Rectal smooth muscle tissue (tissue), 1 donor: Measurements from ENCODE around the gene ABCC9.

ENCODE experiments used
- H3K27ac ChIP-seq: one replicate; pipeline ENCODE4 v1.7.0; 2013; ENCODE audit warnings: low read depth, low read length, inconsistent platforms
- H3K27me3 ChIP-seq: one replicate; pipeline ENCODE4 v1.7.0; 2013; ENCODE audit warnings: low read length; ENCODE audit not compliant: control insufficient read depth, insufficient read depth
- H3K36me3 ChIP-seq: one replicate; pipeline ENCODE4 v1.7.0; 2013; ENCODE audit warnings: low read length; ENCODE audit not compliant: control insufficient read depth, insufficient read depth
- H3K4me1 ChIP-seq: one replicate; pipeline ENCODE4 v1.7.0; 2013; ENCODE audit warnings: low read length; ENCODE audit not compliant: control insufficient read depth, insufficient read depth
- H3K4me3 ChIP-seq: one replicate; pipeline ENCODE4 v1.7.0; 2013; ENCODE audit warnings: low read length
- H3K9ac ChIP-seq: one replicate; pipeline ENCODE4 v1.7.0; 2013; ENCODE audit warnings: low read length

ABCC9 gene

GRCh38 chr12:21773806-21774205 lies 167.4 kb downstream of the ABCC9 start:
- no peaks in the 10 kb centered on the region for H3K36me3 ChIP-seq
- peaks cover 12% of the 10 kb centered on the region for H3K4me1 ChIP-seq
- no peak overlapping the region for H3K9ac ChIP-seq
- peak overlapping the region; percentile 92 for H3K27ac ChIP-seq
- H3K4me3 ChIP-seq: peak overlapping the region; percentile 49
- no peaks in the 10 kb centered on the region for H3K27me3 ChIP-seq

DNA sequence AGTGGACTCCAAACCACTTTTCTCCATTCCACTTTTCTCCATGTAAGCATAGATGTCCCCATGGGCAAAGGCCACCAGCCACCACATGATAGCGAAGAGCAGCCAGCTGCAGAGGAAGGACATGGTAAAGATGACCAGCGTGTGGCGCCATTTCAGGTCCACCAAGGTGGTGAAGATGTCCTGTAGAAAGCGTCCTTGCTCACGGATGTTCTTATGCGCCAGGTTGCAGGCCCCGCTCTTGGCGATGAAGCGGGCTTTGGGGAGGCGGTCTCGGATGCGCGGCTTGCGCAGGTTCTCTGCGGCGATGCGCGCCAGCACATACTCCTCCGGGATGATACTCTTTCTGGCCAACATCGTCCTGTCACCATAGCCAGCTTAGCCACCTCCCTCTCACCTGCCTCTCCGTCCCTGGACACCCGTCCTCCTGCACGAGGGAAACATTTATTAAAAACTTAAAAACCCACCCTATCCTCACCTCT lies 167.9 kb downstream of the ABCC9 start:
- H3K4me1 ChIP-seq: peaks cover 12% of the 10 kb centered on the region
- no peak overlapping the region for H3K9ac ChIP-seq
- H3K4me3 ChIP-seq: peak overlapping the region; percentile 49
- no peaks in the 10 kb centered on the region for H3K36me3 ChIP-seq
- H3K27me3 ChIP-seq: no peaks in the 10 kb centered on the region
- peak overlapping the region; percentile 92 for H3K27ac ChIP-seq

DNA sequence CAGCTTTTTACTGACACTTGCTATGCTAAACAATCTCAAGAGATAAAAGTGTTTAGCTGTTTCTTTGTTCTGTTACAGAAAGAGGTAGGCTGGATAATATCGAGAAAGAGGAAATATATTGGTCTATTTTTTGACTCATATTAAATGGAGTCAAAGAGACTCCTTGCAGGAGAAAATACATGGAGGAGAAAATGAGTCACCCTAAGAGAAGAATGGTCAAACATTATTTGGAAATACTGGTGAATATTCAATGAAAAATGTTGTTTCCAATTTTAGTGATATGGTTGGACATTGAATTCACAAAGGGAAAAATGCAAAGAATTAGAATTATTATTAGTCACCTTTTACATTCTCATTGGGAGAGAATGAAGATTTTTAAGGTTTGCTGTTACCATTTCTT lies 169.9 kb downstream of the ABCC9 start:
- H3K4me3 ChIP-seq: no peak overlapping the region
- H3K4me1 ChIP-seq: peaks cover 11% of the 10 kb centered on the region
- H3K36me3 ChIP-seq: no peaks in the 10 kb centered on the region
- H3K27ac ChIP-seq: no peak overlapping the region
- no peaks in the 10 kb centered on the region for H3K27me3 ChIP-seq
- no peak overlapping the region for H3K9ac ChIP-seq

GRCh38 chr12:21769307-21769706 lies 171.9 kb downstream of the ABCC9 start:
- no peaks in the 10 kb centered on the region for H3K27me3 ChIP-seq
- H3K4me3 ChIP-seq: no peak overlapping the region
- H3K4me1 ChIP-seq: peaks cover 5% of the 10 kb centered on the region
- no peaks in the 10 kb centered on the region for H3K36me3 ChIP-seq
- H3K27ac ChIP-seq: no peak overlapping the region
- H3K9ac ChIP-seq: no peak overlapping the region

GRCh38 chr12:21766403-21766802 lies 174.8 kb downstream of the ABCC9 start:
- no peak overlapping the region for H3K27ac ChIP-seq
- no peak overlapping the region for H3K9ac ChIP-seq
- no peaks in the 10 kb centered on the region for H3K36me3 ChIP-seq
- H3K4me1 ChIP-seq: peaks cover 4% of the 10 kb centered on the region
- no peak overlapping the region for H3K4me3 ChIP-seq
- H3K27me3 ChIP-seq: no peaks in the 10 kb centered on the region

DNA sequence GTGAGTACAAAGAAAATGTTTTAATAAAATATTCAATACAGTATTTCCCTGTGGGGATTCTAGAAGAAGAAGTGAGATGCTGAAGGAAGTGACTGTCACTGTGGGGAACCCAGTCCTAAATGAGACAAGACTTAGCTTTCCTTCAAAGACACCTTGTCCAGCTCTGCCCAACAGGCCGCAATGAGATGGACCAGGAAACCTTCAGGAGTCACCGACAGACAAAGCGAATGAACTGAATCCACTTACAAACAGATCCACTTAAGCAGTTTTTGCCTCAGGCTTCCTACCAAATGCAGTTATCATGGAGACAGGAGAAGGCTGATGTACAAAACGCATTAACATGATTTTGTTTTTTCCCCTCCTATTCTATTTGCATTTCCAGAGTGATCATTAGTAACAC lies 176.3 kb downstream of the ABCC9 start:
- Histone ChIP-seq H3K36me3 (no peaks in the 10 kb centered on the region), H3K9ac (no peak overlapping the region), H3K27me3 (no peaks in the 10 kb centered on the region), H3K27ac (no peak overlapping the region), H3K4me1 (no peaks in the 10 kb centered on the region), H3K4me3 (no peak overlapping the region)

- no peak overlapping the region for H3K27ac ChIP-seq
- no peaks in the 10 kb centered on the region for H3K36me3 ChIP-seq
- no peaks in the 10 kb centered on the region for H3K27me3 ChIP-seq
- H3K9ac ChIP-seq: no peak overlapping the region
- H3K4me3 ChIP-seq: no peak overlapping the region
- no peaks in the 10 kb centered on the region for H3K4me1 ChIP-seq
Observed at GRCh38 chr12:21764065-21764464, 177.2 kb downstream of the ABCC9 start.

DNA sequence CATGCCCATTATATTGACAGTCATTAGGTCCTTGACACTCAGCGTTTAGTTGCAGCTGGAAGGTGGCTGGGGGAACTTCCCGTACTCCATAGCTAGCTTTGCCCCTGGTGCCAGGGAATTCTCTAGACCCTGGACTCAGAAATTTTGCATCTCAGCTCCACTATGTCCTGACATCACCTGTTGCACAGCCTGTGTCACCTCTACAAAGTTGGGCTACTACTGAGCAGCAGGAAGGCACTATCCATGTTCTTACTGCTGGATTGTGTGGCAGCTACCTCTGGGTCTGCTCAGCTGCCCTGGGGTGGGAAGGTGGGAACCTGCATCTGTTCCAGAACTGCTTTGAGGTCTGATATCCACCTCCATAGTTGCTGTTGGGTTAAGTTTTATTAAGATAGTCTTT lies 177.7 kb downstream of the ABCC9 start:
- Histone ChIP-seq H3K27ac (no peak overlapping the region), H3K36me3 (no peaks in the 10 kb centered on the region), H3K4me1 (no peaks in the 10 kb centered on the region), H3K27me3 (no peaks in the 10 kb centered on the region), H3K9ac (no peak overlapping the region), H3K4me3 (no peak overlapping the region)

DNA sequence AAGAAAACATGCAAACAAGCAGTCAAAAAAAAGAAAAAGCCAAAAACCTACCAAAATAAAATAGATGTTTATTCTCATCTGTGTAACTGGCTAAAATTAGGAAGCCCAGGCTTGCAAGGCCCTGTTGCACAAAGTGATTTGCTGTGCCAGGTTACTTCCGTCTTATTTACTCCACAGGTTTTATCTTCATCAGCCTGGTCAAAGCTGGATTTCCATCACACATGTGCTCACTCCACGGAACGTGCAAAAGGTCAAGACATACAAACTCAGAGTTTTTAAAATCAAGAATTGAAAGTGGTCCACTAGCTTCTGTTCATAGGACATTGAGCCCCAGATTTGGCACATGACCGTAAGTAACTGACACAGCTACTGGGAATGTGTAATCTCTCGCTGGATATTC lies 181.5 kb downstream of the ABCC9 start:
- Histone ChIP-seq H3K36me3 (no peaks in the 10 kb centered on the region), H3K27me3 (no peaks in the 10 kb centered on the region), H3K4me3 (no peak overlapping the region), H3K9ac (no peak overlapping the region), H3K4me1 (no peaks in the 10 kb centered on the region), H3K27ac (no peak overlapping the region)

- H3K4me1 ChIP-seq: no peaks in the 10 kb centered on the region
- H3K9ac ChIP-seq: no peak overlapping the region
- no peak overlapping the region for H3K4me3 ChIP-seq
- no peak overlapping the region for H3K27ac ChIP-seq
- no peaks in the 10 kb centered on the region for H3K27me3 ChIP-seq
- no peaks in the 10 kb centered on the region for H3K36me3 ChIP-seq
Observed at GRCh38 chr12:21757735-21758134, 183.5 kb downstream of the ABCC9 start.

GRCh38 chr12:21756699-21757098 lies 184.5 kb downstream of the ABCC9 start:
- no peaks in the 10 kb centered on the region for H3K36me3 ChIP-seq
- H3K4me1 ChIP-seq: no peaks in the 10 kb centered on the region
- H3K9ac ChIP-seq: no peak overlapping the region
- H3K4me3 ChIP-seq: no peak overlapping the region
- no peak overlapping the region for H3K27ac ChIP-seq
- no peaks in the 10 kb centered on the region for H3K27me3 ChIP-seq

GRCh38 chr12:21751517-21751916 lies 189.7 kb downstream of the ABCC9 start:
- H3K27ac ChIP-seq: peak overlapping the region; percentile 5
- no peaks in the 10 kb centered on the region for H3K36me3 ChIP-seq
- H3K4me1 ChIP-seq: peaks cover 8% of the 10 kb centered on the region
- H3K9ac ChIP-seq: no peak overlapping the region
- H3K4me3 ChIP-seq: peak overlapping the region; percentile 22
- H3K27me3 ChIP-seq: no peaks in the 10 kb centered on the region
